VCaP (cell line): Measurements from ENCODE around the gene ROR1.

Source experiments
- H3K27ac ChIP-seq: fragments of 450-650 bp; 2 replicates; pipeline ENCODE4 v1.5.1; 2017
- TF ChIP-seq, protein P1 (sequence below): fragments of 450-650 bp; conservative IDR thresholded peaks from 2 replicates; pipeline ENCODE4 v1.5.1; 2017; ENCODE audit warnings: mild to moderate bottlenecking, moderate library complexity

ROR1 gene

DNA sequence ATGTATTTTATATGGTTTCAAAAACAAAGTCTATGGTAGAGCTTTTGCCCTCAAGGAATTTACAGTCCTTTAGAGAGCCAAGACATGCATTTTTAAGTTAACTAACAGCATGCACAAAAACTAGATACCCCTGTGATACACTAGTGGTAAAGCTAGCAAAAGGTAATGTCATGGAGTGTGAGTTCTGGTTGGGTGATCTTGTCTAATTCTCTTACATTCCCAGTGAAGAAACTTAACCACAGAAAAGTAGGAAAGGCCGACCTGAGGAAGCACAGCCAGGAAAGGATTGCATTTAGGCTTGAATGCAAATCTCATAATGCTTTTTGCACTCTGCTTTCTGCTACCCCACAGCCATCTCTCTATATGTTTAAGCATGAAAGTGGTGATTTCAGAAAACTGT is 202.2 kb downstream of the ROR1 start:
- TF ChIP-seq, protein P1, sequence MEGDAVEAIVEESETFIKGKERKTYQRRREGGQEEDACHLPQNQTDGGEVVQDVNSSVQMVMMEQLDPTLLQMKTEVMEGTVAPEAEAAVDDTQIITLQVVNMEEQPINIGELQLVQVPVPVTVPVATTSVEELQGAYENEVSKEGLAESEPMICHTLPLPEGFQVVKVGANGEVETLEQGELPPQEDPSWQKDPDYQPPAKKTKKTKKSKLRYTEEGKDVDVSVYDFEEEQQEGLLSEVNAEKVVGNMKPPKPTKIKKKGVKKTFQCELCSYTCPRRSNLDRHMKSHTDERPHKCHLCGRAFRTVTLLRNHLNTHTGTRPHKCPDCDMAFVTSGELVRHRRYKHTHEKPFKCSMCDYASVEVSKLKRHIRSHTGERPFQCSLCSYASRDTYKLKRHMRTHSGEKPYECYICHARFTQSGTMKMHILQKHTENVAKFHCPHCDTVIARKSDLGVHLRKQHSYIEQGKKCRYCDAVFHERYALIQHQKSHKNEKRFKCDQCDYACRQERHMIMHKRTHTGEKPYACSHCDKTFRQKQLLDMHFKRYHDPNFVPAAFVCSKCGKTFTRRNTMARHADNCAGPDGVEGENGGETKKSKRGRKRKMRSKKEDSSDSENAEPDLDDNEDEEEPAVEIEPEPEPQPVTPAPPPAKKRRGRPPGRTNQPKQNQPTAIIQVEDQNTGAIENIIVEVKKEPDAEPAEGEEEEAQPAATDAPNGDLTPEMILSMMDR: no peak
- H3K27ac ChIP-seq: peak overlapping the region; percentile 73

DNA sequence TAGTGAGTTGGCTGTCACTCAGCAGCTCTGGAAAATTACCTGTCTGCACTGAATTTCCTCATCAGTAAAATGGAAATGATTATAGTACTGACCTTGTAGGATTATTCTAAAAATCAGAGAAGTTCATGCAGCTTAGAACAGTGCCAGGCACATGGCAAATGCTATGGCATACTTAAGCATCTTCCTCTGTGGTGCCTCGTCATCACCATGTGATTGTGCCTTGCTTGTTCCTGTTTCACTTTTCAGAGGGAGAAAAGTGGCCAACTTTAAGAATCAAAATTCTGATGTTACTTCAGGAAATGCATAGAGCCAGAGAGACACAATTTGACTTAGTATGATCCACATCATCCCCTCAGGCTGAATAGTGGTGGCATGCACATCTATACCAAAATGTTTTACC is 203.6 kb downstream of the ROR1 start:
- H3K27ac ChIP-seq: peak overlapping the region; percentile 73; the same call in 1 of the 2 replicates
- TF ChIP-seq, protein P1: no peak

DNA sequence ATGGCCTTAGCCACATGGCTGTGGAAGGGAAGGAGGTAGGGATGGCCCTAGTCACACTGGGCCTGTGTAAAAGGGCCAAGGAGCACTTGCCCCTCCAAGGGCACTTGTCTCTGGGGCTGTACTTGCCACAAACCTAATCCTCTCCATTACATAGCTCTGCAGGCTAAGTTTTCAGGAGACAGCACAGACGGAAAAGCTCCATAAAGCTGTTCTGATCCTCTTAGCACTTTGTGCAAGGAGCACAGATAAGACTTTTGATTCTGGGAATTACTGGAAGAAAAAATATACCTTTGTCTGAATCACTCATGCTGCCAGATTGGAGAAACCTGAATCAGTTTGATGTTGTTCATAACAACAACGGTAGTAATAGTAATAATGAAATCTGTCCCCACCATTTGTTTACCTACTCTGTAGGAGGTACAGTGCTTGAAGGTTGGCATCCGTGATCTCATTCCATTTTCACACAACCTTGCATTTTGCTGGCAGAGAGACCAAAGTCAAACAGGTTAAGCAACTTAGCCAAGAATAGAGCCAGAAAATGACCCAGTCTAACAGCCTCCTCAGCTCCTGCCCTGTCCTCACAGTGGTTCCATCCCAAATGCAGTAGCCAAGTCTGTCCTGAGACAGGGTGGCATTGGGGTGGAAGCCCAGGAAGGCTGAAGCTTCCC is 207.1 kb downstream of the ROR1 start:
- H3K27ac ChIP-seq: peak overlapping the region; percentile 67

DNA sequence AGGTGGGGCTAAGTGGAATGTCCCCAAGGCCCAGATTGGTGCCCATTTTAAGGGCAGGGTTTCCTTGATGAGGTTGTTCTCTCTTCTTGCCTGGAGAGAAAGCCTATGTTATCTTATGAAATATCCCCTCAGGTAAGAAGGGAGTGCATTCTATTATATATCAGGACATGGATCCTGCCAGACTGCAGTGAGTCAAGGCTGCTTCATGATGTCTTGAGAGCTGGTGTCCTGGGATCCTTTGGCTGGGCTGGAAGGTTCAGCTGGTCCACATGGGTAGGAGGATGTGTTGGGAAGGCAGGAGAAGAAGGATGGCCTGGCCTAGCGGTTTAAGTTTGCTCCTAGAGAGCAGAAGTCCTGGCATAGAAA is 207.6 kb downstream of the ROR1 start:
- TF ChIP-seq, protein P1: no peak
- peak overlapping the region; percentile 67 for H3K27ac ChIP-seq

More for the DNA sequence above, 207.1 kb downstream of the ROR1 start:
- TF ChIP-seq, protein P1: no peak

DNA sequence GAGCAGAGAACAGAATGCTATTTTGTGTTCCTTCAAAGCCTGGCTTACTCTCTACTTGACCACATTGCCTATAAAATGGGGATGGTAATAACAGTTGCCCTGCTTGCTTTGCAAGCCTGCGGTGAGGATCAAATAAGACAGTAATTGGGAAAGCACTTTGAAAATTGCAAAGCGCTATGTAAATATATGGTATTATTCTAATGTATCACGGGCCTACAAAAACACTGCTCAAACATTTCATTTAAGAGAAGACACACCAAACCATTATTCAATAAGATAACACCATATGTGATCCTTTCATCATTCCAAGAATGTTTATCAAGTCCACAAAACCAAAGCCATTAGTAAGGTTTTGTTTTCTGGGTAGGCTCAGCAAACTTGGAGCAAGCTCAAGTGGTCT is 208.4 kb downstream of the ROR1 start:
- TF ChIP-seq, protein P1: no peak

DNA sequence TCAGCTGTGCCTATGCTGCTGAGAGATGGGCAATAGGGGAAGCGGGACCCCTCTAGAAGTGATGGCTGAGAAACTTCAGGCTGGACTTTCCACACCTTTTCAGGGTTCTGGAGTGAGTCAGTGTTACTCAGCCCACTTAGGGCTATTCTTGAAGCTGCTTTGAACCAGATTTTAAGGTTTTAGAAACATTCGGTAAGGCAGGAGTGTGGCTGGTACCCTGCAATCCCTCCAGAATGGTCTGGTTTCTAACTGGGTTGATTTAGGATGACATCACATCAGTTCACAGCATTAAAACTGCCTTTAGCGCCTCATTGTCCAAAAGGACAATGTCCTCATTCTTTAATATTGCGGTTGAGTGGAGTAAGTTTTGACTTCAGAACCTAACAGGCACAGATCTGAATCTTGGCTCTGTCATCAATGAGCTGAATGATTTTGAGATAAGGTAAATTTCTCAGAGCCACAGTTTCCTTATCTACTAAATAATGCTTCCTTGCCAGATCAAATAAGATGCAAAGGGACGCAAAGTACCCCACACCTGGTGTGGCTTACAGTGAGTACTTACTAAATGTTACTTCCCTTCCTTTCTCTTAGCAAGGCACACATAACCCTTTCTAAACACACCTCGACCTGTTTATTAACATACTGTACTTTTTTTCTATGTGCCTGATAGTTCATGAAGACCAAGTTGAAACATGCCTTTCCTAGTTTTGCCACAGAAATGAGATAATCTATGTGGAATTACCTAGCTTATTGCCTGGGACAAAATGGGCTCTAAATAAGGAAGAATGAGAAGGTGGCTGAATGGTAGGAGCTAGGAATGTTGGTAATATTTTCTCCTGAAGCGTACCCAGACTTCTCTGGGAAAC is 209.8 kb downstream of the ROR1 start:
- H3K27ac ChIP-seq: peak overlapping the region; percentile 22; the same call in 1 of the 2 replicates

More for the DNA sequence above, 208.4 kb downstream of the ROR1 start:
- H3K27ac ChIP-seq: no peak overlapping the region

More for the DNA sequence above, 209.8 kb downstream of the ROR1 start:
- TF ChIP-seq, protein P1: no peak
